Prostate gland (tissue), 2 donors: ENCODE data around the gene TNS3.

Experiments
- CTCF ChIP-seq, 4 experiments: fragments of 200-600 bp in 2 of 4; fragments of 450-650 bp in 2 of 4; sonication (generic) in 2 of 4; IDR thresholded peaks; 1 replicate in 3 of 4; 2 replicates in 1 of 4; pipeline ENCODE4 v1.5.1; 2016 to 2019; ENCODE audit warnings: antibody characterized with exemption in 4 of 4, mild to moderate bottlenecking in 2 of 4, moderate library complexity in 2 of 4
- POLR2A ChIP-seq: fragments of 450-650 bp; IDR thresholded peaks from one replicate; pipeline ENCODE4 v1.6.1; 2016; ENCODE audit warnings: antibody characterized with exemption, mild to moderate bottlenecking

- TF ChIP-seq CTCF (IDR thresholded peaks at IDR 0.05) (no peak), POLR2A (no peak)
These were observed 243.9 kb downstream of the TNS3 start for GRCh38 chr7:47338026-47338425.
